Measurements from ENCODE around the gene B3GNT4.
"Not testable (repeated sequence)": the region's sequence is repeated elsewhere in the genome, so short reads cannot be mapped to it uniquely, and the experiment has no call there.

B3GNT4 gene

DNA sequence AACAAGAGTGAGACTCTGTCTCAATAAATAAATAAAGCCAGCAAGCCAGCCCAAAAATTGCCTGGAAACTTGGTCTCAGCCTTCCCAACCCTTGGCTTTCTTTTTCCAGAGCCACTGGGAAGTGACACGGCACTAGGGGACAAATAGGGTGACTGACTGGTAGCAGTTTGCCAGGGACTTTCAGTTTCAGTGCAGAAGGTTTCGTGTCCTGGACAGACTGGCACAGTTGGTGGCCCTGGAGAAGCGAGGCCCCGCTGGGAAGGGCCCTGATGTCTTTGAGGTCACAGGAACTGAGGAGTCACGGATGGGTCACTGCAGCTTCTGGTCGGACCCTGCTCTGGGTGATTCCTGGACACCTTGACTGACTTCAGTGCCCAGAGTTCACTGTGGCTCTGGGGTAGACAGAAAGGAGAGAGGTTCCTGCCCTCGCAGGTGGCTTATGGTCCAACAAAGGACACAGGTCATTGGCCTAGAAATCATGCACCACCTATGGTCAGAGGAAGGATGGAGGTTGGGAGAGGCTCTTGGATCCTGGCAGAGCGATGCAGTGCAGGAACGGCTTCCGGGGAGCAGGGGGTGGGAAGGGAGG is 17.9 kb upstream of the B3GNT4 start:
- no peak for DNase-seq (ENCODE audit: low read depth, low spot score)
- no peak overlapping the region for H3K27ac ChIP-seq

DNA sequence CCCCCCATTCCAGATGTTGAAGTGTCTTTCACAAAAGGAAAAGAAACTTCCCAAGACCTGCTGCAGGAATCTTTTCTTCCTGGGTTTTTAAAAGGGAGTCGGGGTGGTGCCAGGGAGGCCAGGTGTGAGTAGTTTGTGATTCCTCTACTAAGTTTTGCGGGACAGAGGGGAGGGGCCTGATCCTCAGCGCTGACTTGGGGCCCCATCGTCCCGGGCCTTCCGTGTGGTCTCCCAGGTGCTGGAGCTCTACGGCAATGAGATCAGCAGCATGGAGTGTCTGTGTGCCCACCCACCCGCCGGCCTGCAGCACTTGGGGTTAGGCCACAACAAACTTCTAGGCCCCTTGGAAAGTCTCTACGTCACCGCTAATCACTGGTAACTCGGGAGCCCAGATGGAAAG is 16.0 kb upstream of the B3GNT4 start:
- no peak for DNase-seq (ENCODE audit: low read depth, low spot score)
- H3K27ac ChIP-seq = no peak overlapping the region

DNA sequence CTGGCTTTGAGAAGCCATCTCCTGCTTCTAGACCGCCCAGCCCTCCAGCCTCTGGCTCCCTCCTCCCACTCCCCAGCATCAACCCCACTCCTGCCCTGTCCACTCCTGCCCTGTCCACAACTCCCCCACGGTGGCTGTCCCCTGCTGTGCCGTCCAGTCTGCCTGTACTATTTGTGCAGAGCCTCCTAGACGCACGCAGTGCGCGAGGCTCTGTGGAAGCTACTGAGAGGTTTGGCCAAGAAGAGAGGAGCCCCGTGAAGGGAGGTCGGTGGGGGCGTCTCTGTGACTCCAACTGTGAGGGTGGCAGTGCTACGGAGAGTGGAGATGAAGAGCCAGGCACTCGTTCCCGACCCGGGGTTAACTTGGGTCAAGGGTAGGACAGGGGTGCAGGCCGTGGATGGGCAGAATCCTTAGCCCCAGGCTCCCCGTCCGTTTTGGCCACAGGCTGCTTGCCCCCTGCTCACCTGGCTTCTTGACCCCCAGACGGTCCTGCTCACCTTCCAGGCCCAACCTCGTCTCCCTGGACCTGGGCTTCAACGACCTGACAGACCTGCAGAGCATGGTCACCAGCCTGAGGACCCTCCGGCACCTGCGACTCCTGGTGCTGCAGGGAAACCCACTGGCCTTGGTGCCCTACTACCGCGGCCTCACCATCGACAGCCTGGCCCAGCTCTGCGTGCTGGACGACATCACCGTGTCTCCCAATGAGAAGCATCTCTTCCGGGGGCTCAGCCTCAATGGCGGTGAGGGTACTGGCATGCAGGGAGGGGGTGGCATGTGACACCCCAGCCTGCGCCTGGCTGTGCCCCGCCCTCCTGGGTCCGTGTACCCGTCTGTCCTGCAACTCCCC is 13.7 kb upstream of the B3GNT4 start:
- no peak overlapping the region for H3K27ac ChIP-seq

GRCh38 chr12:122190842-122191668 is 12.5 kb upstream of the B3GNT4 start:
- H3K27ac ChIP-seq = no peak overlapping the region

More for the DNA sequence above, 13.7 kb upstream of the B3GNT4 start:
- no peak for DNase-seq (ENCODE audit: low read depth, low spot score)

DNA sequence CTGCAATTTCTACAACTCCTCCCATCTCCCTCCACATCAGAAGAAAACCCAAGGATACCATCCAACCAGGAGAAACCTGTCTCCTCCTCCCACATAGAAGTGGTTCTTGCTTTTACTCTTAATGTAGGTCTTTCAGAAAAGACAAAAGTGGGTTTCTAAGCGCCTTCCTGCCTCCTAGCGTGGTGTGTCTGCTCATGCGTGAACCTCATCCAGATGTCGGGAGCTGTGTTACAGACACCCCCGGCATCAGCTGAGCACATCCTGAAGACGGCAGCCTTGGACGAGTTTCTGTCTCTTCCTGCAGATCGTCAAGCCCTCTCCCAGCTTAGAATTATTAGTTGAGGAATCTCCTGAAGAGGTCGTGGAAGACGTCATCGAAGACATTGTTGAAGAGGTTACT is 11.1 kb upstream of the B3GNT4 start:
- no peak for DNase-seq (ENCODE audit: low read depth, low spot score)
- no peak overlapping the region for H3K27ac ChIP-seq

More at GRCh38 chr12:122190842-122191668, 12.5 kb upstream of the B3GNT4 start:
- DNase-seq (ENCODE audit: low read depth, low spot score) = no peak

DNA sequence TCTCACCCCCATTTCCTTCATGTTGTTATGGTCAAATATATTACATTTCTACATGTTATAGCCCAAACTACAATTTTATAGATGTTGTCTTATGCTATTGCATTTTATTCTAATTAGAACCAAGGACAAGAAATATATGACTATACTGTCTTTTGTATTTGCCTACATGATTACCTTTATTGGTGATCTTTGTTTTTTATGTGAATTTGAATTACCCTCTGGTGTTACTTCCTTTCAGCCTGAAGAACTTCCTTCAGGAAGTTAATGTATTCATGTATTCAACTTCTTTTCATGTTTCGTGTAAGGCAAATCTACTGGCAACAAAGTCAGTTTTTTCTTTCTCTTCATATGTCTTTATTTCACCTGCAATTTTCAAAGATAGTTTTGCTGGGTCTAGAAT is 8.7 kb upstream of the B3GNT4 start:
- H3K27ac ChIP-seq = no peak overlapping the region
- no peak for DNase-seq (ENCODE audit: low read depth, low spot score)

GRCh38 chr12:122195405-122195804 is 8.1 kb upstream of the B3GNT4 start:
- no peak overlapping the region for H3K27ac ChIP-seq
- no peak for DNase-seq (ENCODE audit: low read depth, low spot score)

GRCh38 chr12:122197612-122197966 is 5.9 kb upstream of the B3GNT4 start:
- H3K27ac ChIP-seq = peak overlapping the region; percentile 13
- no peak for DNase-seq (ENCODE audit: low read depth, low spot score)

DNA sequence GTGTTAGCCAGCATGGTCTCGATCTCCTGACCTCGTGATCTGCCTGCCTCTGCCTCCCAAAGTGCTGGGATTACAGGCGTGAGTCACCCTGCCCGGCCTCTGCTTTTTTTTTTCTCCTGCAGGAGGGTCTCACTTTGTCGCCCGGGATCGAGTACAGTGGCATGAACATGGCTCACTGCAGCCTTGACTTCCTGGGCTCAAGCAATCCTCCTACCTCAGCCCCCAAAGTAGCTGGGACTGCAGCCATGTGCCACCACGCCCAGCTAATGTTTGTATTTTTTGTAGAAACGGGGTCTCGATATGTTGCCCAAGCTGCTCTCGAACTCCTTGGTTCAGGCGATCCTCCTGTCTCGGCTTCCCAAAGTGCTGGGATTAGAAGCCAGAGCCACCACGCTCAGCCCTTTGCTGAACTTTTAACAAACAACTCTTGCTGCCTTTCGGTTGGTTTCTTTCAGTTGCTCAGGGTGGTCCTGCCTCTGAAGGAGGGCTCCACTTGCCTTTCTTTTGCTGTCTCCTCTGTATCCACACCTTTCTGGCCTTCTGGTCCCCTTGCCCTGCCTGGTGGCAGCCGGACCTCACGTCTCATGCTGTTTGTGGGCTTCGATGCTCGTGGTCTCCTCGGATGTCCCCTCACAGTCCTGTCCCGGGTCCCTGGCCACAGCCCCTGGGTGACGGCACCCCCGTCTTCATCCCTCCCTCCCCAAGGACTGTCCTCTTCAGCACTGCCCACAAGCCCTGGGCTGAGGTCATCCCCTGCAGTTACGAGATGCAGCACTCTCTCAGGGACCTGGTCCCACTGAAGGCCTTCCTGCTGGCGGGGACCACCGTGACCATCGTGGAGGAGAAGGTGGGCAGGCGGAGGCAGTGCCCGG is 3.8 kb upstream of the B3GNT4 start:
- DNase-seq (ENCODE audit: low read depth, low spot score) = no peak
- no peak overlapping the region for H3K27ac ChIP-seq

- no peak overlapping the region for H3K27ac ChIP-seq
- DNase-seq (ENCODE audit: low read depth, low spot score) = no peak
Measured at GRCh38 chr12:122200541-122201175, 2.9 kb upstream of the B3GNT4 start.

GRCh38 chr12:122201381-122201780 is 2.1 kb upstream of the B3GNT4 start:
- no peak overlapping the region for H3K27ac ChIP-seq
- DNase-seq (ENCODE audit: low read depth, low spot score) = no peak

- no peak for DNase-seq (ENCODE audit: low read depth, low spot score)
- H3K27ac ChIP-seq = no peak overlapping the region
Measured at GRCh38 chr12:122202017-122202416, 1.5 kb upstream of the B3GNT4 start.

- H3K27ac ChIP-seq; DNase-seq (ENCODE audit: low read depth, low spot score): not testable (repeated sequence)
Measured at GRCh38 chr12:122202811-122203210, 698 bp upstream of the B3GNT4 start.

DNA sequence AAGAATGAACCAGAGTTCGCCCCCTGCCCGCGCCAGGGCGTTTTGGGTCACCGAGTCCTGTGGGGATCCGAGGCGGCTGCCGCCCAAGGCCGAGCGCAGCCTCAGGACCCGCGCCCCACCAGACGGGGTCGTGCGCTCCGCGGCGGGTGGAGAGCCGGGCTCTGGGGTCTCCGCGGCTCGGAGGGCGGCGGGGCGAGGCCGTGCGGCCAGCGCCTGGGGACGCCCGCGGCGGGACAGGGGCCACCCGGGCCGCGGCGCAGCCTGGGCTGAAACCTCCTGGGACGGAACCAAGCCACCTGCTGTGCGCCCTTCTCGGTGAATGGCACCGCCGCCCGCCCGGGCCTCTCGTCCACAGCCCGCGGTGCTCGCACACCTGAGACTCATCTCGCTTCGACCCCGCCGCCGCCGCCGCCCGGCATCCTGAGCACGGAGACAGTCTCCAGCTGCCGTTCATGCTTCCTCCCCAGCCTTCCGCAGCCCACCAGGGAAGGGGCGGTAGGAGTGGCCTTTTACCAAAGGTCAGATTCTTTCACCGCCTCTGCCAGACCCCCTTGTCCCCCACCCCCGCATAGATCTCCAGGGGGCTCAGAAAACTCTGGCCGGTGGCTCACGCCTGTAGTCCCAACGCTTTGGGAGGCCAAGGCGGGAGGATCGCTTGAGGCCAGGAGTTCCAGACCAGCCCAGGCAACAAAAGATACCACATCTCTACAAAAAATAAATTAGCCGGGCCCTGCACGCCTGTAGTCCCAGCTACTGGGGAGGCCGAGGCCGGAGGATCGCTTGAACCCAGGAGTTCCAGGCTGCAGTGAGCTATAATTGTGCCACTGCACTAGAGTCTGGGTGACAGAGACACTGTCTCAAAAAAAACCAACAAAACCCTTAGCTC is 901 bp downstream of the B3GNT4 start:
- H3K27ac ChIP-seq = no peak overlapping the region
- no peak for DNase-seq (ENCODE audit: low read depth, low spot score)

- no peak overlapping the region for H3K27ac ChIP-seq
- no peak for DNase-seq (ENCODE audit: low read depth, low spot score)
Measured at GRCh38 chr12:122205053-122205925, 1.8 kb downstream of the B3GNT4 start.

- no peak for DNase-seq (ENCODE audit: low read depth, low spot score)
- H3K27ac ChIP-seq = no peak overlapping the region
Measured at GRCh38 chr12:122206111-122206881, 2.8 kb downstream of the B3GNT4 start.

- H3K27ac ChIP-seq = no peak overlapping the region
- no peak for DNase-seq (ENCODE audit: low read depth, low spot score)
Measured at GRCh38 chr12:122206976-122207375, 3.5 kb downstream of the B3GNT4 start.

Measured in epithelial cell of prostate (primary cell).